ENCODE measurements around the gene YWHAG. TPM values are rescaled to one million over a fixed set of nuclear protein-coding genes. Genes with fewer than 3 reads are reported as not detected.
"Not testable (repeated sequence)": the region's sequence is repeated elsewhere in the genome, so short reads cannot be mapped to it uniquely, and the experiment has no call there.

The YWHAG gene
- polyA plus RNA-seq, 4 donors, result 117 to 129 (median 125) TPM

DNA sequence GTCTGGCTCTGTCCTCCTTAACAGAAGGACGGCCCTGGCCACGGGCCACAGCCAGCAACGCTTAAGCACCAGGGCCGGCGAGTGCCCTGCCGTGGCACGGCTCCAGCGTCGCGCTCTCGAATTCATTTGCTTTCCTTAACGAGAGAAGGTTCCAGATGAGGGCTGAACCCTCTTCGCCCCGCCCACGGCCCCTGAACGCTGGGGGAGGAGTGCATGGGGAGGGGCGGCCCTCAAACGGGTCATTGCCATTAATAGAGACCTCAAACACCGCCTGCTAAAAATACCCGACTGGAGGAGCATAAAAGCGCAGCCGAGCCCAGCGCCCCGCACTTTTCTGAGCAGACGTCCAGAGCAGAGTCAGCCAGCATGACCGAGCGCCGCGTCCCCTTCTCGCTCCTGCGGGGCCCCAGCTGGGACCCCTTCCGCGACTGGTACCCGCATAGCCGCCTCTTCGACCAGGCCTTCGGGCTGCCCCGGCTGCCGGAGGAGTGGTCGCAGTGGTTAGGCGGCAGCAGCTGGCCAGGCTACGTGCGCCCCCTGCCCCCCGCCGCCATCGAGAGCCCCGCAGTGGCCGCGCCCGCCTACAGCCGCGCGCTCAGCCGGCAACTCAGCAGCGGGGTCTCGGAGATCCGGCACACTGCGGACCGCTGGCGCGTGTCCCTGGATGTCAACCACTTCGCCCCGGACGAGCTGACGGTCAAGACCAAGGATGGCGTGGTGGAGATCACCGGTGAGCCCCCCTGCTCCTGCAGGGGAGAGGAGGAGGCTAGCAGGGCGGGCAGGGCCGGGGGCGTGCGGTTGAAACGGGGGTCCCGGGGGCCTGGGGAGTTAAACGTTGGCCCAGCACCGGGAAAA is 56.2 kb downstream of the YWHAG start, which contains the start of gene HSPB1:
Gene HSPB1 (plus strand): TSS at position 327 of the 855 bp plus-strand sequence. CDS start 40 bp downstream, at position 367.
- peak in 2 of 4 donors; percentile 60 to 68 for DNase-seq (ENCODE audit: low read depth in 4 of 4, low spot score in 2 of 4)

- DNase-seq (ENCODE audit: low read depth in 4 of 4, low spot score in 2 of 4), result no peak
Measured at GRCh38 chr7:76301000-76301399, 57.8 kb downstream of the YWHAG start.

DNA sequence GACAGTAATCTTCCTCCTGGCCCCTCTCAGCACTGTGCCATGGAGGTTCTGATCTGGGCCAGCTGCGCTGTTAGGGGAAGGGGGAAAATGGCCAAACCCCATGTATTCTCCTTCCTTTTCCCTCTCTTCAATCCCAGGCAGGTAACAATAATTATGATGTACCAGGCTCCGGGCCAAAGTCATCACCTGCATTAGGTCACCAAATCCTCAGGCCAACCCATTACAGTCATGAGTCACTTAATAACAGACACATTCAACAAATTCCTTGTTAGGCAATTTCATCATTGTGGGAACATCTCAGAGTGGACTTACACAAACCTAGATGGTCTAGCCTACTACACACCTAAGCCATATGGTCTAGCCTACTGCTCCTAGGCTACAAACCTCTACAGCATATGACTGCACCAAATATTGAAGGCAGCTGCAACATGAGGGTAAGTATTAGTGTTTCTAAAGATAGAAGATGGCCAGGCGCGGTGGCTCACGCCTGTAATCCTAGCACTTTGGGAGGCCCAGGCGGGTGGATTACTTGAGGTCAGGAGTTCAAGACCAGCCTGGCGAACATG is 58.5 kb downstream of the YWHAG start:
- no peak for DNase-seq (ENCODE audit: low read depth in 4 of 4, low spot score in 2 of 4)

GRCh38 chr7:76296743-76297740 is 61.7 kb downstream of the YWHAG start:
- DNase-seq (ENCODE audit: low read depth in 4 of 4, low spot score in 2 of 4), result no peak

DNA sequence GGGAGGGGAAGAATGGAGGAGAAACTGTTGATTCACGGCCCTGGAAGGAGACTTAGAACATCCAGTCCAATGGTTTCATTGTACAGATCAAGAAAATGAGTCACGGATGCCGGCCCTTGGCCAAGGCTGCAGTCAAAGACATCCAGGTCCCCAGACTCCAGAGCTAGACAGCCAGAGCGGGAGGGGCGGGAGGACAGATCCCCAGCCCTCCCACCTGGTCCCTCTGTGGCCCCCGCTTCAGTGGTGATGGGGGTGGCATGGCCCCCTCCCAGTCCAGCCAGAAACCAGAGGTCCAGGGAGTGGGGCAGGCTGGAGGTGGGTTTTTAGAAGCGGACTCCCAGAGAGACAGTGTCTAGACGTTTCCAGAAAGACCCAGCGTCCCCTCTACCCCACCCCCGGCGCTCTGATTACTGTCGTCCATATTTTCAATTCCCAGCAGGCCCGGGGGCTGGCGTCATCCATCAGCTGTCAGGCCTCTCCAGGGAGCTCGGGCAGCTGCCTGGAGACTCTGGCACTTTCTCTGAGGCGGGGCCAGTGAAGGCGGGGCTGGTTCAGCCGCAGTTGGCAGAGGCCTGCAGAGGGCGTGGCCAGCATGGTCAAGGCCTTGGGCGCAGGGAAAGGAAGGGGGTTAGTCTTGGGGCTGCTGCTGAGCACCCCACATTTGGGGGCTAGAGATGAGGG is 64.3 kb downstream of the YWHAG start:
- DNase-seq (ENCODE audit: low read depth in 4 of 4, low spot score in 2 of 4), result peak in 2 of 4 donors; percentile 41 to 68

- DNase-seq (ENCODE audit: low read depth in 4 of 4, low spot score in 2 of 4), result no peak
Measured at GRCh38 chr7:76293407-76293901, 65.3 kb downstream of the YWHAG start.

DNA sequence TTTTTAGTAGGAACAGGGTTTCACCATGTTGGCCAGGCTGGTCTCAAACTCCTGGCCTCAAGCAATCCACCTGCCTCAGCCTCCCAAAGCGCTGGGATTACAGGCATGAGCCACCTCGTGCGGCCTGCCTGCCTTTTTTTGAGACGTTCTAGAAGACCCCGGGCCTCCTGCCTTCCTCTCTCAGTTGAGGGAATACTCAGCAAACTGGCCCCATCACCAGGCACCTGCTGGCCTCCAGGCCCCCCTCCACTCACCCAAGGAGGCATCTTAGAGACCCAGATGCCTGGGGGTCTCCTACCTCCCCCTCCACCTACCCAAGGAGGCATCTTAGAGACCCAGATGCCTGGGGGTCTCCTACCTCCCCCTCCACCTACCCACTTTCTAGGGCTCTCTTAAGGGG is 65.9 kb downstream of the YWHAG start:
- not testable (repeated sequence) for DNase-seq (ENCODE audit: low read depth in 4 of 4, low spot score in 2 of 4)

- DNase-seq (ENCODE audit: low read depth in 4 of 4, low spot score in 2 of 4), result no peak
Measured at GRCh38 chr7:76292213-76292573, 66.6 kb downstream of the YWHAG start.

GRCh38 chr7:76291351-76292212 is 67.2 kb downstream of the YWHAG start:
- peak in 2 of 4 donors; percentile 78 to 82 for DNase-seq (ENCODE audit: low read depth in 4 of 4, low spot score in 2 of 4)

- not testable (repeated sequence) for DNase-seq (ENCODE audit: low read depth in 4 of 4, low spot score in 2 of 4)
Measured at GRCh38 chr7:76290847-76291350, 67.9 kb downstream of the YWHAG start.

- no peak for DNase-seq (ENCODE audit: low read depth in 4 of 4, low spot score in 2 of 4)
Measured at GRCh38 chr7:76286842-76287403, 71.9 kb downstream of the YWHAG start.

GRCh38 chr7:76285604-76286374 is 73.0 kb downstream of the YWHAG start:
- DNase-seq (ENCODE audit: low read depth in 4 of 4, low spot score in 2 of 4), result no peak

DNA sequence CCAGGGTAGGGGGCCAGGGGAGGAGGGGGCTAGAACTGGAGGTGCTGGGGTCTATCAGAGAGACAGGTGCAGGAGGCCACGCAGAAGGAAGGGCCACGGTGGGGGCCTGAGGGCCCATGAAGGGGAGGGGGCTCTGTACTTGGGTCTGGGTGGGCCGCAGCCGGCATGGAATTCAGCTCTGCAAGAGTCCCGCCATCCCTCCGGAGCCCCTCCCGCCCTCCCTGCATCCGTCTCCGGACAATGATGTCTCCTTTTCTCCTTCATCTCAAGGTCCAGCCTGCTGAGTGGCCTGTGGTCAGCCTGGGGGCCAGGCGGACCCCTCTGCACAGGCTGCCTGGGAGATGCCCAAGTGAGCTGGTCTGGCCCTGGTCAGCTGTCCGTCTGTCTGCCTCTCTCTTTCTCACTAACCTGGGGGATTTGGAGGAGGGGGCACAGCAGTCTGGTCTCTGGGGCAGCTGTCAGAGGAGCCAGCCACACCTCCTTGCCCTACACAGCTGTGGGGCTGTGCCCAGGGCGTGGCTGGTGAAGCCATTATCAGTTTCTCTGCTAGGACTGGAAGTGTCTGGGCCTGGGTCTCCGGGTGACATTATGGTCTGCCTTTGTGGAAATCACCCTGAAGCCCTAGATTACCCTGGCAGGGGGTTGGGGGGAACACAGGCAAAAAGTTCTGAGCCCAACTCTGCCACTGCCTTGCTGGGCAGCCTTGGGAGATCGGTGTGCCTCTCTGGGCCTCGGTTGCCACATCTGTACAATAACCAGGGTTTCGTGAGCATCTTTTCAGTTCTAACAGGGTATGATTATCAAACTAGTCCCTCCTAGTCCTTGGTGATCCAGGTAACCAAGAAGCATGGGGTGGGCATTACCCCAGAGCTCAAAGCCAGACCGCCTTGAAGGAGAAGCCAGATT is 75.3 kb downstream of the YWHAG start:
- no peak for DNase-seq (ENCODE audit: low read depth in 4 of 4, low spot score in 2 of 4)

DNA sequence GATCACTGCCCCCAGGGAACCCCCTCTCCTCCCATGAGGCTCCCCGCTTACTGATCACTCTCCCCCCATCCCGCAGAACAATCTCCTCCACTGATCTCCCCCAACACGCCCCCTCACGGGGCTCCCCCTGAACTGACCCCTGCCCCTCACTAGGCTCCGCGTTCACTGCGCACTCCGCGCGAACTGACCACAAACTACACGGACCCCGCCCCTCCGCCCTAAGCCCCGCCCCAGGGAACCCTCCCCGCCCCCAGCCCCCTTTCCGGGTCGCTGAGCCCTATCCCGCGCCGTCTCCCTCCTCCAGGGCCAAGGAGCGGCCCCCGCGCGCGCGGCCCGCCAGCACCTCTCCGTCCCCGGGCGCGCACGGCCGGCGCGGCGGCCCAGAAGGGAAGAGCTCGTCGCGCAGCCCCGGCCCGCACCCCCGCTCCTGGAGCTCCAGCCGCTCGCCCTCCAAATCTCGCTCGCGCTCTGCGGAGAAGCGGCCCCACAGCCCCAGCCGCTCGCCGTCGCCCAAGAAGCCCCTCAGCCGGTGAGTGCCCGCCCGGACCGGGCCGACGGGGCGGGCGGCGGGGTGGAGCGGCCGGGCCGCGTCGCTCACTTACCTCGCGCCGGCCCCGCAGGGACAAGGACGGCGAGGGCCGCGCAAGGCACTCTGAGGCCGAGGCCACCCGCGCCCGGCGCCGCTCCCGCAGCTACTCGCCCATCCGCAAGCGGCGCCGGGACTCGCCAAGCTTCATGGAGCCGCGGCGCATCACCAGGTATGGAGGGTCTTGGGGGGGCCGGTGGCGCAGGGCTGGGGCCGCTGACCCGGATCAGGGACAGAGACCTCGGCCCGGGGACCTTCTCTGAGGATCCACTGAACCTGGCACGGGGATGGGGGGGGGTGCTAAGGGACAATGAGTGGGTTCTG is 76.2 kb downstream of the YWHAG start:
- DNase-seq (ENCODE audit: low read depth in 4 of 4, low spot score in 2 of 4), result no peak

GRCh38 chr7:76281706-76282343 is 77.0 kb downstream of the YWHAG start:
- DNase-seq (ENCODE audit: low read depth in 4 of 4, low spot score in 2 of 4), result no peak
